ENCODE results near the gene MRFAP1.

The MRFAP1 gene

DNA sequence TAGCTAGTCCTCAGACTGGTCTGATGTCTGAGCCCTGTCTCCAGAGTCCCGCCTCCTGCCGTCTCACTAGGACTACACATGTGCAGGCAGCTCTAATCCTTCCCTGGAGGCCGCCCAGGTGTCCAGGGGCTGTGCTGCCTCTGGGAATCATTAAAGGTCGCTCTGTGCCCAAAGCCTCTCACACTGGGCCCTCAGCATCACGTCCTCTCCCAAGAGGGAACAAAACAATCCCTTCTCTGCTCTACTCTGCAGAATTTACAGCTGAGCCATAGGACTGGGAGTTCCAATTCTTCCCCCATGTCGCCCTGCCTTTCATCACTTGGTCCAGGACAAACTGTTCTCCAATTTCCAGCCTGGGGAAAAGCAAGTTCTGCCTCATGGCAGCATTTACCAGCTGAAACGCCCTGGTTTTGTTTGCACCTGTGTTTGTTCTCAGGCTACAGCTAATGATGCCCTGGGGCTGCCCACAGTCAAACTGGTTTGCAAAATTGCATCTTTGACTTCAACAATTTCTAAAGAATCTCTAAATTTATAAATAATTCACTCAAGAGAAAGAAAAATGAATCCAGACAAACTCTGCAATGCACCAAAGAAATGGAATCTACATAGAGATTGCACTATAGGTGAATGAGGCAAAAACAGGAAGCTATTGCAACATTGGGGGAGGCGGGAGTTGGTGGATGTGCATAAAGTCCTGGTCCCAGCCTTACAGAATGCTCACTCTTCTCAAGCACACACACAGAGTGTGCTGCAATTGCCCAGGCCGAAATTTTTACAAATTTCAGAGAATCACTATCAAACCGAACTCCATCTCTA is 7.2 kb upstream of the MRFAP1 start:
- H3K4me3 ChIP-seq (ENCODE audit: low read depth, low read length), result no peak overlapping the region
- DNase-seq (ENCODE audit: low read depth), result no peak
- TF ChIP-seq, protein P1, sequence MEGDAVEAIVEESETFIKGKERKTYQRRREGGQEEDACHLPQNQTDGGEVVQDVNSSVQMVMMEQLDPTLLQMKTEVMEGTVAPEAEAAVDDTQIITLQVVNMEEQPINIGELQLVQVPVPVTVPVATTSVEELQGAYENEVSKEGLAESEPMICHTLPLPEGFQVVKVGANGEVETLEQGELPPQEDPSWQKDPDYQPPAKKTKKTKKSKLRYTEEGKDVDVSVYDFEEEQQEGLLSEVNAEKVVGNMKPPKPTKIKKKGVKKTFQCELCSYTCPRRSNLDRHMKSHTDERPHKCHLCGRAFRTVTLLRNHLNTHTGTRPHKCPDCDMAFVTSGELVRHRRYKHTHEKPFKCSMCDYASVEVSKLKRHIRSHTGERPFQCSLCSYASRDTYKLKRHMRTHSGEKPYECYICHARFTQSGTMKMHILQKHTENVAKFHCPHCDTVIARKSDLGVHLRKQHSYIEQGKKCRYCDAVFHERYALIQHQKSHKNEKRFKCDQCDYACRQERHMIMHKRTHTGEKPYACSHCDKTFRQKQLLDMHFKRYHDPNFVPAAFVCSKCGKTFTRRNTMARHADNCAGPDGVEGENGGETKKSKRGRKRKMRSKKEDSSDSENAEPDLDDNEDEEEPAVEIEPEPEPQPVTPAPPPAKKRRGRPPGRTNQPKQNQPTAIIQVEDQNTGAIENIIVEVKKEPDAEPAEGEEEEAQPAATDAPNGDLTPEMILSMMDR (IDR thresholded peaks at IDR 0.05; ENCODE audit: insufficient read depth, low read depth, low read length, missing control alignments), result no peak

DNA sequence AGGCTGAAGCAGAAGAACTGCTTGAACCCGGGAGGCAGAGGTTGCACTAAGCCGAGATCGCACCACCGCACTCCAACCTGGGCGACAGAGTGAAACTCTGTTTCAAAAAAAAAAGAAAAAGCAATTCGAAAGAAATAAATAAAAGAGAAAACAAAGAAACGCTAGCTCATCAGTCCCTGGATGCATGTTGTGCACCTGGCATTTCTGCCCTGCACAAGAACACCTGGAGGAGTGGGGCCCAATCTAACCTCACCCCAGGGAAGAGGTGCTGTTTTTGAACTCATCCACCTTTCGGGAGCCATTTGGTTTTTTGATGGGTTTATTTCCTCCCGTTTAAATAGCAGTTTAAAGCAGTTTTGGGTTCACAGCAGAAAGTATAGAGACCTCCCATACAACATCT is 5.7 kb upstream of the MRFAP1 start:
- H3K4me3 ChIP-seq (ENCODE audit: low read depth, low read length), result no peak overlapping the region
- TF ChIP-seq, protein P1 (IDR thresholded peaks at IDR 0.05; ENCODE audit: insufficient read depth, low read depth, low read length, missing control alignments), result no peak
- no peak for DNase-seq (ENCODE audit: low read depth)

DNA sequence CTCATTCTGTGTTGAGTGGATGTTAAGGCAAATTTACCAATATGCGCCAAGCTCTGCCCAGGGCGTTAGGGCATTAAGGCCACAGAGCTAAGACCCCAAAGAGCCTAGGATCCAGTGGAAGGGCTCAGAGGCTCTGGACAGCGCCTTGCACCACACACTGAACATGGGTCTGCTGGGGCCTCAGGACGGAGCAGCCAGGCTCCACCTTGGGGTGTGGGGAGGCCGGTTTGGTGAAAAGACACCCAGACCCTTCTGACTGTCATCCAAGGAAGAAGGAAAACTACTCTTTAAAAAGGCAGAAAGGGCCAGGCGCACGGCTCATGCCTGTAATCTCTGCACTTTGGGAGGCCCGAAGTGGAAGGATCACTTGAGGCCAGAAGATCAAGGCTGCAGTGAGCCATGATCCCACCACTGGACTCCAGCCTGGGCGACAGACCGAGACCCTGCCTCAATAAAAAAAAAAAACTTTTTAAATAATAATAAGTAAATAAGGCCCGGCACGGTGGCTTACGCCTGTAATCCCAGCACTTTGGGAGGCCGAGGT is 1.3 kb upstream of the MRFAP1 start:
- no peak overlapping the region for H3K4me3 ChIP-seq (ENCODE audit: low read depth, low read length)
- no peak for DNase-seq (ENCODE audit: low read depth)
- TF ChIP-seq, protein P1 (IDR thresholded peaks at IDR 0.05; ENCODE audit: insufficient read depth, low read depth, low read length, missing control alignments), result no peak

DNA sequence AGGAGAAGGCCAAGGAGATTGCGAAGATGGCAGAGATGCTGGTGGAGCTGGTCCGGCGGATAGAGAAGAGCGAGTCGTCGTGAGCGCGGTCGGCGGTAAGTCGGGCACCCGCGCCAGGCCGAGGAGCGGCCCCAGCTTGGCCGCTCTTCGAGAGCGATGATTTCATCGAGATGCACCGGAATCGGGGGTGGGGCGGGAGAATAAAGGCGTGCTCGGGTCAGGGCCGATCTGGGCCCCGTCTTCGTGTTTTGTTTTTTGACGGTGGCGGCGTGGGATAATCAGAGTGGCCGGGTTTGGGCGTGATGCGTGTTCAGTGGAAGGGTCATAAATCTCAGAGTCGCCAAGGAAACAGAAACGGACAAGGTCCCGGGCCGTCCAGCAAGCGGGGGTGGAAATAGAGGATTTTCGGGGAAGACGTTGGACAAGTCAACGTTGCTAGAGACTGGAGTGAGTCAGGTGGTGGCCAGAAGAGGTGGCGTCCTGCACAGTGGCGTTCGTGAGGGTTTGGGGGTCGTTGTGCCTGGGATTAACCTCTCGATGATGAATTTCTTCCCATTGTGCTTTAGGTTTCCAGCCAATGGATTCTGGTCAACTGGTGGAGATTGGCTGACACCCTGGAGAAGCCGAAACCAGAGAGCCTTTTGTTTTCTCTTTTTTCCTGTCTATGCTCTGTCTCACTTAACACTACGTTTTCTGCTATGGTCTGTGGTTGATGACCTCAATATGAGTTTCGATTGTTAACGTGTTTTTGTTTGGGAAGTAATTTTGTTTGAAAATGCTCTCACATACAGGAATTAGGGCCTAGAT is 882 bp downstream of the MRFAP1 start:
- peak; percentile 48 for DNase-seq (ENCODE audit: low read depth)
- peak overlapping the region; percentile 89 for H3K4me3 ChIP-seq (ENCODE audit: low read depth, low read length)
- TF ChIP-seq, protein P1 (IDR thresholded peaks at IDR 0.05; ENCODE audit: insufficient read depth, low read depth, low read length, missing control alignments), result no peak

DNA sequence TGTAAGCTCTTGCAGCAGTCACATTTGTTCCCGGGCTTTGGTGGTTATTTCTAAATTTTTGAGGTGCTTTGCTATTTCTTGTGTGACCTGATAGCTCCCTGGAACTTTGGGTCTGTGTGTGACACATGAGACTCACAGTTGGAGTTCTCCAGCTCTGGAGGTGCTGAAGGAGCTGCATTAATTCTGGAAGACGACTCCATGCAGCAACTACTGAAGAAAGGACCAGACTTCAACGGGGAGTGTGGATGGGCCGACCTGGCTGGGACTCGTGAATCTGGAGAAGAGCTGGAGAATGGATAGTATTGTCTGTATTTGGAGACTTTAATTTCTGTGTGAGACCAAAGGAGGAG is 1.5 kb downstream of the MRFAP1 start:
- peak overlapping the region; percentile 89 for H3K4me3 ChIP-seq (ENCODE audit: low read depth, low read length)
- DNase-seq (ENCODE audit: low read depth), result no peak
- TF ChIP-seq, protein P1 (IDR thresholded peaks at IDR 0.05; ENCODE audit: insufficient read depth, low read depth, low read length, missing control alignments), result no peak

DNA sequence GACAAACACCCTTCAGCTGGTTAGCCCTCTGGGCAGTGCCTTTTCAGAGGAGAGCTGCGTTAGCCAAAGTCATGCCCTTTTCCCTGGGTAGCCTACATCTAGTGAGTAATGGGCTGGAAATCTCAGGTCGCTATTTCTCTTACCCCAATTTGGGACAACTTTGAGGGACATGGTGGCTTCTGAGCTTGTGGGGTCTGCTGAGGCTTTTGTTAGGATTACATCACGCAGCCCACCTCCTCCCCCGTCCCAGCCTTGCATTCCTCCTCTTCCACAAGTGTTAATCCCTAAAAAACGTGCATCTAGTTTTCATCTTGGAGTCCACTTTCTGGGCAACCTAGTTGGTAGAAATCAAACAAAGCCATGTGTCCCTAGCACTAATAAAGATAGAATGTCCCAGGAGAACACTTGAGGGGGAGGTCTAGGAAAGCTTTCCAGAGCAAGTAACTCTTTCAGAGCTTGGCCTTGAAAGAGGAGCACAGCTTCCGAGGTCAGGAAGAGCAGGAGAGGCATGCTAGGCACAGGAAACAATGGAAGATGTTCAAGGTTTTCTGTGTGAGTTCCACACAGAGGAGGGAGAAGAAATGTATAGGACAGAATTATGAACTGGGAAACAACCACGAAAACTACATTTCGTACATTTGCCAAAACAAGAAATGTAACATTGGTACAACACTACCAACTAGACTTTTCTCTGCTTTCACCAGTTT is 2.8 kb downstream of the MRFAP1 start:
- H3K4me3 ChIP-seq (ENCODE audit: low read depth, low read length), result no peak overlapping the region
- DNase-seq (ENCODE audit: low read depth), result no peak
- TF ChIP-seq, protein P1 (IDR thresholded peaks at IDR 0.05; ENCODE audit: insufficient read depth, low read depth, low read length, missing control alignments), result no peak

Measured in GM12865 (cell line).